NCI-H2029 (cell line): ENCODE data around the gene MYOM3.

Experiments
- DNase-seq: peaks from one replicate; lab custom pipeline; 2025; lab: John Stamatoyannopoulos, UW

MYOM3 gene

DNA sequence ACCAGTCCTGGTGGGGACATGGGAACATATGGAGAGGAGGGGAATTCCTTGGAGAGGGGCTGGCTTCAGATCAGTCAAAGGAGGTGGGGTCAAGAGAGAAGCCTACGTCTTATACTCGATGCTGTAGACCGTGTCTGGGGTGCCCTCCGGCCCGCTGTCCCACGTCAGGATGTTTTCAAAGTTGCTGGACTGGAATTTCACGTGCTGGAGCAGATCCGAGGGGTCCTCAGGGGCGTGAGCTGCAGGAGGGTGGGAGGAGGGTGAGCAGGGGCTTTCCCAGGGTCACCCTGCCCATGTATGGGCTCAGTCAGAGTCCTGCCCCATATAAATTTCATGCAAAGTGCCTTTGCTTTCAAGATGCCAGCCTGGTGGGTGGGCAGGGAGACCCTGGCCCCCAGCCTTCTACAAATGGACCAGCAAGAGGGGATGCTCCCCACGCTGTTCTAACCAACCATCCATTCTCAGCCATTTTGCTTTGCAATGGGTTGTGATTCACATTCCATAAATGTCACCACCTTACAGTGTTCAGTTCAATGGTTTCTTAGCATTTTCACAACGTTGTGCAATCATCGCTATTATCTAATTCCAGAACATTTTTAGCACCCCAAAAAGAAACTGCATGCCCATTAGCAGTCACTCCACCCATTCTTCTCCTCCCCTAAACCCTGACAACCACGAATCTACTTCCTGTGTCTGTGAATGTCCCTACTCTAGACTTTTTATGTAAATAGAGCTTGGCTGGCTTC is 26.7 kb upstream of the MYOM3 start:
- no peak for DNase-seq

GRCh38 chr1:24136956-24137539 is 25.1 kb upstream of the MYOM3 start:
- no peak for DNase-seq

DNA sequence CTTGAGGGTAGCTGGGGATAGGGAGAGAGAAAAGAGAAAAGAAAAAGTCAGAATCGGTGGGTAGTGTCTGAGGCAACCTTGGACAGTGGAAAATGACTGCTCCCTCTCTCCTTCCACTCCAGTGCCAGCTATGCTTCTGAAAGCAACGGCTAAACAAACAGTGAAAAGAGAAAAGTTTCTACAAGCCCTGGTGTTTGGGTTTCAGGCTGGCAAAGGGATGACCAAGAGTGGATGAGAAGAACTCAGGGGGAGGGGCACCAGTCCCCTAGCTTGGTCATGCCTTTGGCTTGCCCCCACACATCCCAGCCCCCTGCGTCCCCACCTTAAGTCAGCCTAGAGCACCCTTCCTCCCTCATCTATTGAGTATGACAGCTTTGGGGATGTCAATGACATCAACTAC is 22.4 kb upstream of the MYOM3 start:
- DNase-seq = no peak

DNA sequence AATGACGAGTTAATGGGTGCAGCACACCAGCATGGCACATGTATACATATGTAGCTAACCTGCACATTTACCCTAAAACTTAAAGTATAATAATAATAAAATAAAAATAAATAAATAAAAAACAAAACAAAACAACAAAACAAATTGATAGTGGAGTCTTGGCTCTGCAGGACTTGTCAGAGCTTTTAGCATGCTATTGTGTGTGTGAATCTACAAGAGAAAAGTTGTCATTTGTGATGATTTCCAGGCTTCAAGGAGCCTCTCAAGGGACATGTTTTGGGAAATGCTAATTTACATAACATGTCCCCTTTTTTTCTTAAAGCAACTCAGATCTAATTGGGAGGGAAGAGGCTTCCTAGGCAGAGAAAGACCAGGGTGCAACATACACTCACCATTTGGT is 21.9 kb upstream of the MYOM3 start:
- DNase-seq = no peak

DNA sequence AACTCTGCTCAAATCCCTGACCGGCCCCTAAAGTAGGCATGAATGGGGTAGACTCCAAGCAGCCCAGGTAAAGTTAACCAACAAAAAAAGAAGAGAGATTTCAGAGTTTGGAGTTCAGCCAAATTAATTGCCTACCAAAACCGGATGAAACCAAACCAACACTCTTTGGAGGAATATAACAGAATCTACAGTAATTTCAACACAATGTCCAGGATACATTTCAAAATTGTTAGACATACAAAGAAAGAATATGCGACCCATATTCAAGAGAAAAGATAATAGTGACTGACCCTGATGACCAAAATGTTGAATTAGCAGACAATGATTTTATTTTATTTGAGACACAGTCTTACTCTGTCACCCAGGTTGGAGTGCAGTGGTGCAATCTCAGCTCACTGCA is 18.4 kb upstream of the MYOM3 start:
- DNase-seq = no peak

DNA sequence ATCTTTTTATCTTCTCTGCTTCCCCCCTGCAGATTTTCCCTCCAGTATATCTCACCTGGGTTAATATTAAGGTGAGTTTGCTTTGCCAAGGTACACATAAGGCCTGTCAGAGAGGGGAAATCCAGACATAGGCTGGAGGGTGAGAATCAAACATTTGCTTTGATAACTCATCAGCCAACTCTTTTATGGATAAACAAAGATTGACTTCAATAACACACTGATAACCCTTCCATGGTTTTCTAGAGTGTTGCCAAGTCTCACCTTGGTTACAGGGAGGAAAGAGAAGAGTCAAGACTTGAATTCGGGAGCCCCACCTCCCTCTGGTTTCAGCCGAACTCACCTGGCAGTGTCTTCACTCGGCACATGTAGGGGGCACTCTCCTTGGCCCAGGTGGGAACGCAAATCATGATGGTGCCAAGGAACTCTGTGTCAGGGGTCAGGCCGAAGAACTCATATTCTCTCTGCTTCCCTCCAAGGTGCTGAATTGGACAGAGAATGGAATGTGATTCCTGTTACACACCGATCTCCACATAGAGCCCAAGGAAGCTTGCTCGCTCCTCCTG is 15.9 kb upstream of the MYOM3 start:
- DNase-seq = no peak

GRCh38 chr1:24127134-24127800 is 15.3 kb upstream of the MYOM3 start:
- DNase-seq = no peak

DNA sequence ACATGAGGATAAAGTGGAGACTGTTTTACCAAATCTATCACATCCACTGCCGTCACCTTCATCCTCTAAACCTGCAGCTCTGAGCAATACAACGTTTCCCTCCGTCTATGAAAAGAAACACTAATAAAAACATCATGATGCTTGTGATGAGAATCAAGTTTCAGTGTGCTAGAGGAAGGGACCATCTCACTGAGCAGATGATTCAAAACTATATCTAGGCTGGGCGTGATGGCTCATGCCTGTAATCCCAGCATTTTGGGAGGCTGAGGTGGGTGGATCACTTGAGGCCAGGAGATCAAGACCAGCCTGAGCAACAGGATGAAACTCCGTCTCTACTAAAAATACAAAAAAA is 14.7 kb upstream of the MYOM3 start:
- DNase-seq = no peak

DNA sequence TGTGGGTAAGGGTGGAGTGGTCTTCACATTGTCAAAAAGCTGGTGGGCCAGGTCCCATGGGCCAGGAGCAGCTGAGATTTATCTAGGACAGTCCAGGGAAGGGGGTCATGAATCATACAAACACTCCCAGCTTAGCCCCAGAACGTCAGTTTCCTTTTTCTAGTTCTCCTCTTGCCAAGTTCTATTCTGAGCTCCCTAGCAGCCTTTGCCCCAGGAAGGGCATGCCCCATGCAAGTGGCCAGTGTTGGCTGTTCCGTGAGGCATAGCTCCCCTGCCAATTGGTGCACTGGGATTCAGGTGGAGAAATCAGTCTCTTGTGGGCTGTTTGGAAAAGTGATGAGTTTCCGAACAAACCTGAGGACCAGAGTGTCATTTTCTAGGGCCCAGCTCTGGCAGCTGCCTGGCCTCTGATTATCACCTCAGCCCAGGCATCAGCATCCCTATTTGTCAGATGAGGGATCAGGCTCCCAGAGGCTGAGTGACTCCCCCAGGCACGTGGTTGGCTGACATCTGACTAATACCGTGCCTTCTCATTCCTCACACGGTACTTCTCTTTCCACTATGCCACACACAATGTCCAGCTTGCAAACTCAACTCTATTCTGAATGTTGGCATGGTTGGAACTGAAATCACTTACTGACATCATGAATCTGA is 14.2 kb upstream of the MYOM3 start:
- DNase-seq = no peak

GRCh38 chr1:24125456-24125855 is 13.5 kb upstream of the MYOM3 start:
- DNase-seq = no peak

DNA sequence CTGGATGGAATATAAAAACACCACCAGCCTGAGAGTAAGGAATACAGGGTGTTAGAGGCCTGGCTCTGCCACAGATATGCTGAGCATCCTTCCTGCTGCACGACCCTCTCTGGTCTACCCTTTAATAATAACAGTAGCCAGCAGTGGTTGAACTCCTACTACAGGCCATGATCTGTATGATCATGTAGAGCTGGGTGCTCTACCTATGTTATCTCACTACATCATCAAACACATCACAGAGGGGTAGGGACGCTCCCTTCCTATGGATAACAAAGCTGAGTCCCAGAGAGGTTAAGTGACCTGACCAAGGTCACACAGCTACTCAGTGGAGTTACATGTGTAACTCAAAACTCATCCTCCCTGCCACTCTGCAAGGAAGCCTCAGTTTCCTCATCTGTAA is 13.0 kb upstream of the MYOM3 start:
- DNase-seq = no peak

DNA sequence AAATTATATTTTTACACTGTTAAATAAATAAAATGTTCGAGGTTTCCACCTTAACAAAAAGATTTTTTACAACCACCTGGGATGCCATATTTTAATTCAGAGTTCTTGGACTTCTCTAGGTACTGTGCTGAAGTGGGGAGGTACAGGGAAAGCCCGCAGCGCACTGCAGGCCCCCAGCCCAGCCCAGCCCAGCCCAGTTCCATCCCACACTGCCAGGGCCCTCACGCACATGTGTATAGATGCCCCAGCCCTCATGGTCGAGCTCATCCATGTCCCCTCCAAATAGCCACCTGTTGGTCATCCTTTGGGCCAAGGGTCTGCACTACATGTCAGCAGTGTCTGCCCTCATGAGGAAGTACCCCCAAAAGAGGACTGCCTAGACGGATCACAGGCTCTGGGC is 11.7 kb upstream of the MYOM3 start:
- DNase-seq = no peak

GRCh38 chr1:24122776-24123175 is 10.8 kb upstream of the MYOM3 start:
- no peak for DNase-seq

DNA sequence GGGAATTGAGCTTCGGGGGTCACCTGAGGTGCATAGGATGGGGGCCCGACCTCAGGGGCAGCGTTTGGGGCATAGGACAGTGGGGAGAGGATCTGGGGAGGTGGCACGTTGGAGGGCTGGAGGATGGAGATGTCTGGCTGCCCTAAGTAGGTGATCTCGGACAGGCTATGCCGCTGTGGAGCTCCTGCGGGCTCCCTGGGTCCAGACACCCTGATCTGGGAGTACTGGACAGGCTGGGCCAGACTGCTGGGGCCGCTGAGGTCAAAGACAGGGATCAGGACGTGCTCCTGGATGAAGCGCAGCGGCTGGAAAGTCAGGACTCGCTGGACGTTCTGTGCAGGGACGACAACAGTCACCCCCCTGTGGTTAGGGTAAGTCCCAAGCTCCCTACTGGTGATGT is 9.5 kb upstream of the MYOM3 start:
- no peak for DNase-seq

- no peak for DNase-seq
These were observed 9.0 kb upstream of the MYOM3 start for GRCh38 chr1:24120965-24121364.

- DNase-seq = peak; percentile 21
These were observed 8.2 kb upstream of the MYOM3 start for GRCh38 chr1:24119859-24120756.

DNA sequence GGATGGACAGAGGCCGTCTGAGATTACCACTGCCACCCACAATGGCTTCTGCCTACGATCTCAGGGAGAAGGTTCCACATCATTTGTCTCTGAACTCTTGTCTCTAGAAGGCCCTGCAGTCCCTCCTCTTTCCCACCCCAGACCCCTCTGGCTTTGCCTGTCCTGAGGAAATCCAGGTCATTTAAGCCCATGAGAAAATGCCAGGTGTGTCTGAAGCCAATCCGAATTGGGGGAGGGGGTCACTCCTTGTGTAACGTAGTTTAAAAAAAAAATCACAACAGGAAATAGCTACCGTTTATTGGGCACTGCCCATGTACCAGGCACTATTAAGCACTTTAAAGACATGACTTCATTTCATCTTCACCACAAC is 7.5 kb upstream of the MYOM3 start:
- no peak for DNase-seq

DNA sequence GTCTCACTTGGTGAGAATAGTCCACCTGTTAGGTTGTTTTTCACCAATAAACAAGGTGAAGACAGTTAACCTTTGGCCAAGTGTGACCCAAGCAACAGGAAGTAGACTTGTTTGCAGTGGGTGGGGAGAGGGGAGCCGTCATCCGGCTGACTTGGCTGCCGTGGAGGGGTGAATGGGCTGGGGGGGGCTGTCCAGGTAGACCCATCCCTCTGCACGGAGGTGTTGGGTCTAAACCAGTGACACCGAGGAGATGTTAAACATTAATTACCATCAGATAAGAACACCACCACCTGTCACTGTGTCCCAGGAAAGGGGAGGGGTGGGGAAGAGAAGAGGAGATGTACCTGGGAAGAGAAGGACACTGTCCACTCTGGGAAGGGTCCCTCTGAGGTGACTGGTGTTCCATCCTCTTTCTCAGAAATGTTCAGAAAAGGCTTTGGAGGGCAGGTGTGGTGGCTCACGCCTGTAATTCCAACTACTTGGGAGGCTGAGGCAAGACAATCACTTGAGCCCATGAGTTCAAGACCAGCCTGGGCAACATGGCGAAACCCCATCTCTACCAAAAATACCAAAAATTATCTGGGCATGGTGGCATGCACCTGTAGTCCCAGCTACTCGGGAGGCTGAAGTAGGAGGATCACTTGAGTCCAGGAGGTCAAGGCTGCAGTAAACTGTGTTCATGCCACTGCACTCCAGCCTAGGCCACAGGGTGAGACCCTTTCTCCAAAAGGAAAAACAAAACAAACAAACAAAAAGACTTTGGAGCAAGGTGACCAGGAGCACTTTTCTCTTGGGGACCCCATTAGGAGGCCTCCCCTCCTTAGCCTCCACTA is 6.7 kb upstream of the MYOM3 start:
- no peak for DNase-seq

- DNase-seq = no peak
These were observed 5.9 kb upstream of the MYOM3 start for GRCh38 chr1:24117722-24118409.

DNA sequence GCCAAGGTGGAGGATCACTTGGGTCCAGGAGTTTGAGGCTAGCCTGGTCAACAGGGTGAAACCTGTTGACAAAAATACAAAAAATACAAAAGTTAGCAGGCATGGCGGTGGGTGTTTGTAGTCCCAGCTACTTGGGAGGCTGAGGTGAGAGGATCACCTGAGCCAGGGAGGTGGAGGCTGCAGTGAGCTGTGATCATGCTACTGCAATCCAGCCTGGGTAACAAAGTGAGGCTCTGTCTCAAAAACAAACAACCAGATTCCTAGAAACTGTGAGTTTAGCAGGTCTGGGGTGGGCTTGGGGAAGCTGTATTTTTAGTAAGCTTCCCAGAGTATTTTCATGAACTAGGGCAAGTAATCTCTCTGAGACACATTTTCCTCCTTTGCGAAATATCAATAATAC is 5.2 kb upstream of the MYOM3 start:
- DNase-seq = no peak
